Measurements from ENCODE around the gene RFXANK.

DNA sequence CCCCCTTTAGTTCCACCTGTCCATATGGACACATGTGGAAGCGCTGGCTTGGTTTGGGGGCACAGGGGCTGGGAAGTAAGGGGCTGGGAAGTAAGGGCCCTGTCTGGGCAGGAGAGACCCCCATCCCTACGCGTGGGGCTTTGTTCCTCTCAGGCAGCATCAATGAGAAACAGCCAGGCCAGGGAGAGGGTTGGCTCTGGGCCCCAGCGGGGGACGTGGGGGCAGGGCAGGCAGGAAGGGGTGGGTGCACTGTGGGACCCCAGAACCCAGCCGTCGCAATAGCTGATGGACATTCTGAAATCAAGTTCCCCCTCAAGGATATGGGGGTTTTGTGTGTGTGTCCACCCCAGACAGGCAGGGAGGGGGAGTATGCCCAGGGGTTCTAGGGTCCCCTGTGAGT is 20.9 kb downstream of the RFXANK start:
- TF ChIP-seq, protein P1, sequence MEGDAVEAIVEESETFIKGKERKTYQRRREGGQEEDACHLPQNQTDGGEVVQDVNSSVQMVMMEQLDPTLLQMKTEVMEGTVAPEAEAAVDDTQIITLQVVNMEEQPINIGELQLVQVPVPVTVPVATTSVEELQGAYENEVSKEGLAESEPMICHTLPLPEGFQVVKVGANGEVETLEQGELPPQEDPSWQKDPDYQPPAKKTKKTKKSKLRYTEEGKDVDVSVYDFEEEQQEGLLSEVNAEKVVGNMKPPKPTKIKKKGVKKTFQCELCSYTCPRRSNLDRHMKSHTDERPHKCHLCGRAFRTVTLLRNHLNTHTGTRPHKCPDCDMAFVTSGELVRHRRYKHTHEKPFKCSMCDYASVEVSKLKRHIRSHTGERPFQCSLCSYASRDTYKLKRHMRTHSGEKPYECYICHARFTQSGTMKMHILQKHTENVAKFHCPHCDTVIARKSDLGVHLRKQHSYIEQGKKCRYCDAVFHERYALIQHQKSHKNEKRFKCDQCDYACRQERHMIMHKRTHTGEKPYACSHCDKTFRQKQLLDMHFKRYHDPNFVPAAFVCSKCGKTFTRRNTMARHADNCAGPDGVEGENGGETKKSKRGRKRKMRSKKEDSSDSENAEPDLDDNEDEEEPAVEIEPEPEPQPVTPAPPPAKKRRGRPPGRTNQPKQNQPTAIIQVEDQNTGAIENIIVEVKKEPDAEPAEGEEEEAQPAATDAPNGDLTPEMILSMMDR (IDR thresholded peaks at IDR 0.05): no peak
- TF ChIP-seq POLR2A (IDR thresholded peaks at IDR 0.05): no peak

Measured in thyroid gland (tissue), 4 donors.